Right ventricle myocardium inferior (tissue), 1 donor: ENCODE measurements around the gene OPTN. TPM values are rescaled to one million over a fixed set of nuclear protein-coding genes. Genes with fewer than 3 reads are reported as not detected.
"Not testable (repeated sequence)": the region's sequence is repeated elsewhere in the genome, so short reads cannot be mapped to it uniquely, and the experiment has no call there.

Source experiments
- ATAC-seq: fragments of 200-7000 bp; cut with Tn5 transposase; one replicate; pipeline ENCODE4 v1.9.1; 2020; ENCODE audit warnings: mild to moderate bottlenecking, moderate library complexity
- DNase-seq: peaks from one replicate; pipeline ENCODE4 v3.0.0; 2021; ENCODE audit errors: missing footprints
- intact Hi-C: fragments of 100-400 bp; cut with DNase I; formaldehyde crosslinking; loops from one replicate; pipeline ENCODE4 v1.11.0; 2022
- total RNA-seq: library from RNA; stranded (reverse); fragmentation: NEBNext Ultra II Directional; extraction: Animal tissue kit (Norgen Biotek cat#: 25700); gene quantifications from one replicate; pipeline ENCODE4 v1.2.1, GENCODE V29; 2021
- donor health status: DM: no; HTN: yes; CAD: no; lungs with severe emphysema.

Gene OPTN
- total RNA-seq, 1 donor from 2014 or later, result 146 TPM

DNA sequence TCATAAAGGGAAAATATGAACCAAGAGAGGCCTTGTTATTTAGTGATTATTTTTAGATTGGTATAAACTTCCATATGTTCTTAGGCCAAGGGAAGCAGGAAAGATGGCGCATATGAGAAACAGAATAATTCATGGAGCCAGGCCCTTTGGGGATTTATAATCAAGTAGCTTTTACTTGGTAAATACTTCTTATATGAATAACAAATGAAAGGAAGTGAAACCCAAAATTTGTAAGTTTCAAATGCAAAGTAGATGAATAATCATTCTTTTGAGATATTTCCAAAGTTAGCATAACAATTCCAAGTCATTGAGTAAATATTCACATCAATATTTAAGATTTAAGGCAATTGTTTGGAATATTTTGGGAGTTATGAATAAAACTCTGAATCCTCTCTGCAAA lies 13.9 kb upstream of the OPTN start:
- no peak for DNase-seq
- ATAC-seq, result no peak
- intact Hi-C loops, result no loop called here

DNA sequence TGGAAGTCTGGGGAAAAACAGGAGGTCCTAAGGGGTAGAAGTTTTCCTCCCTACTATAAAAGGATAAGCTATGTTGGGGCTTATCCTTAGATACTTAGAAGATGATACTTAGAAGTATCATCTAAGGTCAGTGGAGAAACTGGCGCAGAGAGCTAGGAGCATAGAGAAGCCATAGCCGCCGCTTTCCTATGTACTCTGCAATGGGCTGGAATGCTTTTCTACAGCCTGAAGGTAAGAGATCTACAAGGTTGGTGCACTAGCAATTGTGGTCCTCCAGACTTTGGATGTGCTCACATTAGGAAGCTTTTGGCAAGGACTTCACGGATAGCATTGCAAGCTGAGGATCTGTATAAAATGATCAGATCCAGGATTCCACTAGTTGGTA lies 12.4 kb upstream of the OPTN start:
- DNase-seq (no peak), ATAC-seq (no peak)
- intact Hi-C loops, result no loop called here

DNA sequence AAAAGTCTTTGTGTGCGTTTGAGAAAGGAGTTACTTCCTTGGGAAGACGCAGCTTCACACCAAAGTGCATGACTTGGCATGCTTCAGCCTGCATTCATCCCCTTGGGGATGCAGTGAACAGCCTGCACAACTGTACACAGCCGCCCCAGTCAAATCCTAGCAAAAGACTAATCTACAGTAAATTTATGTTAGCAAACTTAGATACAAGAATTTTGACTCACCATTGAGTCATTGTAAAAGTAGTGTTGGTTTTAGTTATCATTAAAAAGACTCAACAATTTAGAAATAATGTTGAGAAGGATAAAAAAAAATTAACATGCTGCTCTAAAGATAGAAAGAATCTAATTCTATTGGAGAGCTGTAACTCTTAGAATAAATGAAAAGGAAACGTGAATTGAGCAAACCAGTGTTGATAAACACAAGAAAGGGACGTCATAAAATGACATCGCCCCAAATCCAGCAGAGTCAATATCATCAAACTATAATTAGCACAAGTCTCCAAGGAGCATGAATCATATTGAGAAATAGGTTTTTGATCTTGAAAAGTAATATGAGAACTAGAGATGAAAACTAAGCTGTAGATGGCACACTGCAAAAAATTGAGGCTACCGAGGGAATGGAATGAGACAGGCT lies 11.9 kb upstream of the OPTN start:
- DNase-seq, result no peak
- peak; percentile 43 for ATAC-seq
- intact Hi-C loops, result no loop called here

DNA sequence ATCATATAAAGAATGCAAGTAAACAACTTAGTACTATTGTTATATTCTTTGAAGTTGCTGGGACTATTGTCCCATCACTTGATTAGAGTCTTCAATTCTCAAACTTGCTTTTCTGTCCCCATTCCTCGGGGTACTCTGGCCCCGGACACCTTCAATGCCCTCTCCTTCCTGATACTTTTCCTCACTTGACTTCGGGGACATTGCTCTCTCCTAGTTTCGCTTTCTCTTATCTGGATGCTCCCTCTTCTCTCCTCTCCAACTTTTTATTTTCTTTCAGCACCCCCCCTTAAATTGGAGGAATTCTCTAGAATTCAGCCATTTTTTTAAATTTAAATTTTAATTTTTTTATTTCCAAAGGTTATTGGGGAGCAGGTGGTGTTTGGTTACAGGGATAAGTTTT lies 10.6 kb upstream of the OPTN start:
- intact Hi-C loops, result no loop called here
- no peak for DNase-seq
- ATAC-seq, result no peak

DNA sequence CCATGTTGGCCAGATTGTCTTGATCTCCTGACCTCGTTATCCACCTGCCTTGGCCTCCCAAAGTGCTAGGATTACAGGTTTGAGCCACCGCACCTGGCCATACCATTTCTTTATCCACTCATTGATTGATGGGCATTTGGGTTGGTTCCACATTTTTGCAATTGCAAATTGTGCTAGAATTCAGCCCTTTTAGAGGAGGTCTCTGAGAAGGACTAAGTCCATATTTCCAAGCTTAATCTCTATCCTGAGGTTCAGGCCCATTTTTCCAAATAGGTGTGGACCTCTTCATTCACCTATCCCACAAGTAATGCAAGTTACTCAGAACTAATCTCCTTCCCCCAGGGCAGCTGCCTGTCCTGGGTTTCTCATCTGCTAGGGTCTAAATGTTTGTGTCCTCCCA lies 9.7 kb upstream of the OPTN start:
- ATAC-seq (no peak), DNase-seq (no peak)
- intact Hi-C loops, result loop anchor here (10.0 kb wide), 1 partner anchor 375 kb away; no protein-coding TSS in a partner anchor

DNA sequence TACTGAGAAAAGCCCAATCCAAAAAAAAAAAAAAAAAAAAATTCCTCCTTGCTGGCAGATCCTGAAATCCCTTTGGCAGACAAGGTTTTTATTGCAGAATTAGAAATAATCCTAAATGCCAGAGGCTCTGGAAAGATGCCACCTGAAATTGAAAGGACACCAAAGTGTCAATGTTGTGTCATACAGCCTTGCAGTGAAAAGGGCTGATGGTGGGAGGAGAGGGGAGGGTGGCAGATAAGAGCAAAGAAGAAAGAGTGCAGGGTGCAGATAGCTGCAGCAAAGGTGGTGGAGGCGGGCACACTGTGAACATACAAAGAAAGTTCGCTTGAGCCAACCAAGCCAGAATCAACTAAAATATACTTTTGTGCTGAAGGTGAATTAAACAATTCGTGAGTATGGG lies 8.2 kb upstream of the OPTN start:
- no peak for ATAC-seq
- intact Hi-C loops, result loop anchor here (10.0 kb wide), 1 partner anchor 377 kb away; no protein-coding TSS in a partner anchor
- no peak for DNase-seq

DNA sequence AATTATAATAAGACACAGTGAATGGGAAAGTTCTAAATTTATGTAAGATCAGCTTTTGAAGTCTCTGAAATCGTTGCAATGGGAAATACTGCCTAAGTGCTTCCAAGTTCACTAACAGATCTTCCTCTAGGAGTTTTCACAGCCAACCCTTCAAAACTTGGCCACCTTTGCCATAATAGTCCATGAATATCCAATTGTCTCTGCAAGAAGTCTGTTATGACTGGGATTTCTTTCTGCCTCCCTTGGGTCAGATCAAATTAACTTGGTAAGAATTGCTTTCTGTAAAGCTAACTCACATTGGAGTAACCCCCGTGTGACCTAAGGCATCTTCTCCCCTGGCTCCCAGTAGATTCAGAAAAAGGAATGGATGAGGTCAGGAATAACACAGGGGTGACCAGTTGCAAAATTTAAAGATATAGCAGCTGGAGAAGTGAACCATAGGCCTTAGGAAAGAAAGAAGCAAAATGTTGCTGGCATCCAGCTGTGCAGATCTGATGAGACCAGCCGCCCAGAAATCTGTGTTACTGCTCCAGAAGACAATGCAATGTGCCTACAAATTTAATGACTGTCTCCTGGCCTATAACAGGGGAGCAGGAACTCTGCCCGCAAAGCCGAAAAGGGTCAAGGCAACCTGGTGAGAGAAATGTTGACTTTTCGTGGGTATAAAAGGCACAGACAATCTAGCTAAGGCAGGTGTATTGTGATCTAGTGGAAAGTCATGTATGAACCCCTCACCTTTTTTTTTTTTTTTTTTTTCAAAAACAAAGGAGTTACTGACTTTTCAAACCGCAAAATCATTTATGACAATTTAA lies 7.5 kb upstream of the OPTN start:
- intact Hi-C loops, result loop anchor here (10.0 kb wide), 1 partner anchor 378 kb away; no protein-coding TSS in a partner anchor
- DNase-seq (no peak), ATAC-seq (peak; percentile 79)

DNA sequence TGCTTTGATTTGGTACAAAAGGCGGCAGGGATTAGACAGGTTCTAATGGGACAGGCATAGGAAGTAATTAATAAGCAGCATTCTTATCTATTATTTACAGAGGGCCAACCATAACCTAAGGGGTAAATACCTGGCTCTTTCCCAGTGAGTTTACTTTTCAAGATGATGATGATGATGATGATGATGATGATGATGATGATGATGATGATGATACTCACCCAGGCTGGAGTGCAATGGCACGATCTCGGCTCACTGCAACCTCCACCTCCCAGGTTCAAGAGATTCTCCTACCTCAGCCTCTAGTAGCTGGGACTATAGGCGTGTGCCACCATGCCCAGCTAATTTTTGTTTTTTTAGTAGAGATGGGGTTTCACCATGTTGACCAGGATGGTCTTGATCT lies 5.9 kb upstream of the OPTN start:
- not testable (repeated sequence) for ATAC-seq, DNase-seq
- intact Hi-C loops, result loop anchor here (10.0 kb wide), 1 partner anchor 379 kb away; no protein-coding TSS in a partner anchor

DNA sequence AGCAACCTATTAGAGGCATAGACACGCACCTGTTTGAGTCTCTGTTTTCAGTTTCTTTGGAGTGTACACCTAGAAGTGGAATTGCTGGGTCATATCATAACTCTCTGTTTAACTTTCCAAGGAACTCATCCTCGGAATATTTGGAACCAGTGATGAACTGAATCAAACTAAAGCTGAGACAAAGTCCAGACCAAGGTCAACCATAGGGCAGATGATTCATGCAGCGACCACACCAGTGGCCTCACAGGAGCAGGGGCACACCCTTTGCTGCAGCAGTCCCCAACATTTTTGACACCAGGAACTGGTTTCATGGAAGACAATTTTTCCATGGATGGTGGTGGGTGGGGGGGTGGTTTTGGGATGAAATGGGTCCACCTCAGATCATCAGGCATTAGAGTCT lies 4.9 kb upstream of the OPTN start:
- no peak for DNase-seq
- ATAC-seq, result no peak
- intact Hi-C loops, result loop anchor here (10.0 kb wide), 1 partner anchor 380 kb away; no protein-coding TSS in a partner anchor

DNA sequence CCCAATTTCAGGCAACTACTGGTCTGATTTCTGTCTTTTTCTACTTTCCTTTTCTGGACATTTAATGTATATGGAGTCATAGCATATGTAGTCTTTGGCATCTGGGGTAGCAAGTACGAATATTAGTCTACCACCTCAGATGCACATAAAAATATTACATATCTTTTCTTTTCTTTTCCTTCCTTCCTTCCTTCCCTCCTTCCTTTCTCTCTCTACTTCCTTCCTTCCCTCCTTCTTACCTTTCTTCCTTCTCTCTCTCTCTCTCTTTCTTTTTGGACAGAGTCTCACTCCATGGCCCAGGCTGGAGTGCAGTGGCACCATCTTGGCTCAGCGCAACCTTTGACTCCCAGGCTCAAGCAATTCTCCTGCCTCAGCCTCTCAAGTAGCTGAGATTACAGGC lies 4.0 kb upstream of the OPTN start:
- no peak for ATAC-seq
- intact Hi-C loops, result loop anchor here (10.0 kb wide), 1 partner anchor 381 kb away; no protein-coding TSS in a partner anchor
- DNase-seq, result no peak

DNA sequence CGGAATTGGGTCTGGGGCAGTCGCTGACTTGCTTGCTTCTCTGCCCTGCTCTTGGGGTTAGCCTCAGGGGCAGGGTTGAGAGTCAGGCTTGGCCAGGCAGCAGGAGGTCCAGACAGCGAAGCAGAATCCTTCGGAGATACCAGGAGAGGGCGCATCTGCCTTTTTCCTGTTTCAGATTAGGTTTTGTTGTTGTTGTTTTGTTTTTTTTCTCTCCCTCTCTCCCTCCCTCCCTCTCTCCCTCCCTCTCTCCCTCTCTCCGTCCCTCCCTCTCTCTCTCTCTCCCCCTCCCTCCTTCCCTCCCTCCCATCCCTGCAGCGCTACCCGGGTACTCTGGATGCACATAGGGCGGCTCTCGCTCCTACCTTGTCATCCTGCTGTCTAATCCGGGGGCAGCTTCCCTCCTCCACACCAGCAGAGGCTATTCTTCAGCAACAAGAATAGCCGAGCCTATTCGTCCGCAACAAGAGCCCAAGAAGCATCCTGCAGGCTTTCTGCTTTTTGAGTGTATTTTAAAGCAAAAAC lies 758 bp upstream of the OPTN start:
- DNase-seq, result no peak
- intact Hi-C loops, result loop anchor here (10.0 kb wide), 1 partner anchor 384 kb away; no protein-coding TSS in a partner anchor
- peak; percentile 35 for ATAC-seq

DNA sequence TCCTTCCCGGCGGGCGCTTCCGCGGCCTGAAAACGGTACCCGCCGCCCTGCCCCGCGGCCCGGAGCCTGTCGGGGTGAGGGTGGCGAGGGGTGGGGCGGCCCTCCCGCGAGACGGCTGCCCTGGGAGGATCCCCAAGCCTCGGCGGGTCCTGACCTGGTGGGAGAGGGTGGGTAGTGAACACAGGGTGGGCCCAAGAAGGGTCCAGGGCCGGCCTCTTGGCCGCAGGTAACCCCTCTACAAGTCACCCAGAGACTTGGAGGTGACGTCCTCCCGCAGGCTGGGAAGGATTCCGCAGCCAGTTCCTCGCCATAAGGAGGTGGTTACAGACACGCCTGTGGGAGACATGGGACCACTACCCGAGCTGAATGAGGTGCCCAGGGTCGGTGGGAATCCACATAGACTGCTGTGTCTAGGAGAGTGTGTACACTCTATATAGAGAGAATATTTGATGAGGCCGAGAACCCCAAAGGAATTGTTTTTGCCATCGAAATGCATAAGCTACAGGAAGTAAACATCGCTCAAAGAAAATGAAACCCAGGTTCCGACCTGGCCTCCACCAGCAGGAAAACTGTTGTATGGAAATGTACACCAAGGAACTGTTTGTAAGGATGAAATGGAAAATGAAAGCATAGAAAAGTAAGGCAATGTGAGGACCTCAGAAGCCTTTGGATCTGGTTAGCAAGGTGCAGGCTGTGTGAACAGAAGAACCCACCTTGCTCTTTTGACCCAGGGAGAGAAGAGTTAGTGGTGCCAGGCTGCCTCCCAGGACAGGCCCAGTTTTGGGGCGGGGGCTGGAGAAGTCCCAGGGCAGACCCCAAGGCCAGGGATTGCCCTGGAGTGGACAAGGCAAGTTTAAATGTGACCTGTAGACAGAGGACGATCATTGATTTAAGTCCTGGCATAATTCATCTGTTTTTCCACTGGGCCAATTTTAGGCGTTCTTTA lies 659 bp downstream of the OPTN start:
- DNase-seq (no peak), ATAC-seq (peak; percentile 38)
- intact Hi-C loops, result loop anchor here (5.0 to 10.0 kb wide), 2 partner anchors 197 to 836 kb away; no protein-coding TSS in a partner anchor

DNA sequence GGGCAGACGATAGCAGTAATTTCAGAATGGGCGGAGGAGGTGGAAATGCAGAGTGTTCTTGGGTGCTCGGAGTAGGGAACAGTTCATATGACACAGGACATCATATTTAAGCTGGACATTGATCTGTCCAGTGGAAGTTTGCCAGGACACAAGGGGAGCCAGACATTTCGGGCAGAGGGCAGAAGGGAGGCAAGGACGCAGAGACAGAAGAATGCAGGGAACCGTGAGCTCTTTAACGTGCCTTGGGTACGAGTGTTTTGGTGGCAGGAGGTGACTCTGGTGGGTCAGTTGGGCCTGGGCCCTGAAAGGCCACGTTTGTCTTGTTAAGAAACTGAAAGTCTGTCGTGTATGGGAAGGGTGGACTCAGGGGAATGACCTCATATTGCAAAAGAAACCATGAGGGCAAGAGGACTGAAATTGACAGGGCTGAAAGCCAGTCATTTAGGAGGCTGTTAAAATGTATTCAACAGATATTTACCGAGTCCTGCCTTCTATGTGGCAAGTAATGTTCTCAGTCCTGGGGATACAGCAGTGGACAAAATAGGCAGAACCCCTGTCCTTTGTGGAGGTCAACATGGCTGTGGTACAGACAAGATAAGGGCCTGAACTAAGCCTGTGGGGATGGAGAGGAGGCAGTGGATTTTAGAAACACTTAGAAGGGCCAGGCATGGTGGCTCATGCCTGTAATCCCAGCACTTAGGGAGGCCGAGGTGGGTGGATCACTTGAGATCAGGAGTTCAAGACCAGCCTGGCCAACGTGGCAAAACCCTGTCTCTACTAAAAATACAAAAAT lies 2.2 kb downstream of the OPTN start:
- intact Hi-C loops, result loop anchor here (5.0 to 10.0 kb wide), 2 partner anchors 195 to 837 kb away; no protein-coding TSS in a partner anchor
- DNase-seq, result no peak
- ATAC-seq, result peak; percentile 32

DNA sequence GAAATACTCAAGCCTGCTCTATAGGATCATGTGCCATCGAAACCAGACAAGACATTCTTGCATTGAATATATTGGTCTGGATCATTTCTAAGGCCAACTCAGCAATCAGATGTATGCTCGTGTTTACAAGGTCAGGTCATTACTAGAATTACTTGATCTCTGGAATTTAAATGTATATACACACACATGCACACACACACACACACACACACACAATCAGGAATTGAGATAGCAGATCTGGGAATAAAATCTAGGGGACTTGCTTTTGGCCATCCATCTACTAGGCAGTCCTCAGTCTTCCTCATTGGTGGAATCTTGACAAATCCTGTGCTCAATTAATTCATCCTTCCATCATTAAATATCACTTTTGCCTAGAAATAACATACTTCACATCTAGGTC lies 3.6 kb downstream of the OPTN start:
- intact Hi-C loops, result loop anchor here (5.0 to 10.0 kb wide), 2 partner anchors 194 to 839 kb away; no protein-coding TSS in a partner anchor
- ATAC-seq (no peak), DNase-seq (no peak)

DNA sequence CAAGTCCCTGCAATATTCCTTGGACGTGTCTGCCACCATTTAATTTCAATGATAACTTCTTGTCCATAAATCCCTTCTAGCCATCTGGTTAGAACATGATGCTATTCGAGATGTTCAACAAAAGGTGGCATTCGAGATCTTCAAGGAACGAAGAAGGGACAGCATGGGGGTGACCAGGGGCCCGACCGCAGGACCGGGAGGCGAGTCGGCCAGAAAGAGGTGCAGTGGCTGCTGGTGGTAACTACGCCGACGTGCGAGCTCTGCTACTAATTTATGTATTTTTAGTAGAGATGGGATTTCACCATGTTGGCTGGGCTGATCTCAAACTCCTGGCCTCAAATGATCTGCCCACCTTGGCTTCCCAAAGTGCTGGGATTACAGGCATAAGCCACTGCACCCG lies 4.7 kb downstream of the OPTN start:
- intact Hi-C loops, result loop anchor here (5.0 to 10.0 kb wide), 2 partner anchors 193 to 840 kb away; no protein-coding TSS in a partner anchor
- no peak for ATAC-seq
- DNase-seq, result no peak

DNA sequence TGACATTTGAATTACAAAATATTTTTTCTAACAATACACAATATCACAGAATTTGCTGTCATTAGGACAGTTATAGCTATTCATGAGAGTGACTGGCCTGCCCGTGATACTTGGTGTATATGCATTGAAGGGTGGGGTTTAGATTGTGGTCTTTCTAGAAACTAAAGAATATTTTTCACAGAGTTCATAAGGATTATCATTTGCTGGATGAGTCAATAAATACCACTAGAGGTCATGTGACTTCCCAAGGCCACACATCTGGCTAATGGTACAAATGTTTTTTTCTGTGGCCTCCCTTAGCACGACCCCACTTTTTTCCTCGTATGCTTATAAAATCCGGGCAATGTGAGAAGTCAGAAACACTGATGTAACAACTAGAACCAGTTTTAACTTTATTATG lies 5.2 kb downstream of the OPTN start:
- no peak for ATAC-seq
- no peak for DNase-seq
- intact Hi-C loops, result loop anchor here (10.0 kb wide), 1 partner anchor 840 kb away; no protein-coding TSS in a partner anchor

DNA sequence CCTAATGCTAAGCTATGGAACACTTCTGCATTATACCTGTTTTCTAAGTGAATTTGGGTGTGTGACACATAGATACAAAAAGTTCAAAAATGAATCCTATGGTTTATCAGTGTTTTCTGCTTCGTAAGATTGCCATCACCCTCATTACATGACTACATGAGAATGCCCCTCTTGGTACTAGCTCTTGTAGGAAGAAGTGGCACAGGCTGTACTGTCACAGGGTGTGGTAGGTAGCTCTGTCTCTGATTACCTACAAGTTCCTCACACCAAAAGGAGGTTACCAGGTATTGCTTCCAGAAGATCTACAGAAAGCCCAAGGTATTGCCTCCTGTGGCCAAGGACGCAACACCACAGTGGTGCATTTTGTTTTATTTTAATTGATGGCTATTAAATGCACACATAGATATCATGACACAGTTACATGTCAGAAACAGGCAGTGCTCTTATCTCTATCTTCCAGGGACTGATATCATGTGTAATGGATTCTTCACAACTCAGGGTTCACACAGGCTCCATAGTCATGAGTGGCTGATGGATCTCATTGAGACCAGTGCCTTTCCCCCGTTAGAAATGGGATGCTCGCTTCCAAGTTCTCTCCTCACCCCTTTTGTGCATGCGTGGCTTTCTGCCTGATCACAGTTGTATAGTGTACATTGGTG lies 6.6 kb downstream of the OPTN start:
- intact Hi-C loops, result loop anchor here (10.0 kb wide), 1 partner anchor 842 kb away; no protein-coding TSS in a partner anchor
- no peak for DNase-seq
- no peak for ATAC-seq
